ENCODE data around the gene BBS10. TPM values are rescaled to one million over a fixed set of nuclear protein-coding genes. Genes with fewer than 3 reads are reported as not detected.

Gene BBS10
- total RNA-seq: 9.8 and 12.1 TPM in 2 replicates

GRCh38 chr12:76348079-76348901 lies at the start of gene BBS10:
Gene BBS10 (minus strand): TSS chr12:76348415. CDS start chr12:76348358, 57 bp downstream.

Small RNAs within 50 kb of the gene (small RNA-seq; reads per million reads assigned to genes)
- gene RN7SKP172: not detected

Other genes starting within 250 kb of the BBS10 start
- gene OSBPL8, start 211.4 kb upstream of the BBS10 start, total RNA-seq: 48.0 and 64.0 TPM in 2 replicates